Naive B cell (primary cell): Measurements from ENCODE around the gene SRRD. TPM values are rescaled to one million over a fixed set of nuclear protein-coding genes. Genes with fewer than 3 reads are reported as not detected.
"Not testable (repeated sequence)": the region's sequence is repeated elsewhere in the genome, so short reads cannot be mapped to it uniquely, and the experiment has no call there.

Experiments
- ATAC-seq, 2 donors: fragments of 150-1000 bp; cut with Tn5 transposase; 2 replicates each; pipeline ENCODE4 v1.10.0; 2021; ENCODE audit warnings: low read depth in 2 of 2, mild to moderate bottlenecking in 2 of 2, moderate library complexity in 2 of 2
- DNase-seq: peaks from one replicate; pipeline ENCODE4 v3.0.0; 2022
- H3K27ac Mint-ChIP-seq, 6 donors: one replicate each; pipeline ENCODE4 v1.8.0; 2020 to 2022; ENCODE audit warnings: mild to moderate bottlenecking in 6 of 6, mixed read lengths in 6 of 6, moderate library complexity in 5 of 6, inconsistent platforms in 2 of 6
- H3K27me3 Mint-ChIP-seq, 3 donors: one replicate each; pipeline ENCODE4 v1.8.0; 2021 to 2022; ENCODE audit warnings: mixed read lengths in 3 of 3, mild to moderate bottlenecking in 1 of 3
- H3K36me3 Mint-ChIP-seq, 2 donors: one replicate each; pipeline ENCODE4 v1.8.0; 2020 to 2022; ENCODE audit warnings: mixed read lengths in 2 of 2, inconsistent platforms in 1 of 2, mild to moderate bottlenecking in 1 of 2
- H3K4me1 Mint-ChIP-seq, 3 donors: one replicate each; pipeline ENCODE4 v1.8.0; 2020 to 2022; ENCODE audit warnings: mixed read lengths in 3 of 3, inconsistent platforms in 1 of 3, mild to moderate bottlenecking in 1 of 3, moderate library complexity in 1 of 3
- H3K4me3 Mint-ChIP-seq, 8 donors: one replicate each; pipeline ENCODE4 v1.8.0; 2020 to 2022; ENCODE audit warnings: mild to moderate bottlenecking in 8 of 8, mixed read lengths in 8 of 8, moderate library complexity in 8 of 8, inconsistent platforms in 2 of 8
- H3K9me3 Mint-ChIP-seq, 7 donors: one replicate each; pipeline ENCODE4 v1.8.0; 2020 to 2022; ENCODE audit warnings: mixed read lengths in 7 of 7, mild to moderate bottlenecking in 5 of 7, inconsistent platforms in 2 of 7, moderate library complexity in 1 of 7
- polyA plus RNA-seq, 6 donors: library from polyadenylated mRNA; unstranded; fragments of 300-500 nt; fragmentation: Illumina TruSeq; gene quantifications; one replicate each; pipeline ENCODE4 v1.2.3, GENCODE V29; 2021; ENCODE audit warnings: low read depth in 6 of 6

The SRRD gene
- polyA plus RNA-seq, 6 donors from 2014 or later = 17.5 to 28.3 (median 22.7) TPM

DNA sequence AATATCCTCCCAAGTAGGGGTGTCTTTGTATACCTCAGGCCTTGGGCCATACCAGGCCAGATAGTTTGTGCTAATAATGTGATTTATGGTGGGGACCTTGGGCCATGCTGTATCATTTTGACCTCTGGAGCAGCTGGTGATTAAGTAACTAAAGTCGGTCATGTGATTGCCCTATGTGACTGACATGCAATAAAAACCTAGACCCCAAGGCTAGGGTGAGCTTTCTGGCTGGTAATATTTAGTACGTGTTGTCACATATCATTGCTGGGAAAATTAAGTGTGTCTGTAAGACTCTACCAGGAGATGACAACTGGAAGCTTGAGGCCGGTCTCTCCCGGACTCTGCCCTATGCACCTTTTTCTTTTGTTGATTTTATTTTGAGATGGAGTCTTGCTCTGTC lies 41.2 kb downstream of the SRRD start:
- peak overlapping the region in 2 of 6 donors; percentile 39 to 59 for H3K27ac Mint-ChIP-seq
- no peak for ATAC-seq
- peaks cover 0 to 12% of the 10 kb centered on the region in 2 donors for H3K36me3 Mint-ChIP-seq
- peaks cover 4 to 11% (median 6%) of the 10 kb centered on the region in 3 donors for H3K4me1 Mint-ChIP-seq
- no peak overlapping the region for H3K4me3 Mint-ChIP-seq
- no peak for DNase-seq
- no peaks in the 10 kb centered on the region for H3K9me3 Mint-ChIP-seq
- H3K27me3 Mint-ChIP-seq = no peaks in the 10 kb centered on the region

- no peaks in the 10 kb centered on the region for H3K9me3 Mint-ChIP-seq
- DNase-seq = no peak
- ATAC-seq = no peak
- H3K27me3 Mint-ChIP-seq = no peaks in the 10 kb centered on the region
- H3K4me1 Mint-ChIP-seq = peaks cover 4 to 11% (median 6%) of the 10 kb centered on the region in 3 donors
- peak overlapping the region in 2 of 6 donors; percentile 36 to 68 for H3K27ac Mint-ChIP-seq
- H3K36me3 Mint-ChIP-seq = peaks cover 0 to 13% of the 10 kb centered on the region in 2 donors
- H3K4me3 Mint-ChIP-seq = no peak overlapping the region
Measured at GRCh38 chr22:26525946-26526564, 42.4 kb downstream of the SRRD start.

GRCh38 chr22:26527167-26527566 lies 43.5 kb downstream of the SRRD start:
- Mint-ChIP-seq H3K36me3 (peaks cover 0 to 22% of the 10 kb centered on the region in 2 donors), H3K4me3 (no peak overlapping the region), H3K27ac (peak overlapping the region in 1 of 6 donors; percentile 79)

DNA sequence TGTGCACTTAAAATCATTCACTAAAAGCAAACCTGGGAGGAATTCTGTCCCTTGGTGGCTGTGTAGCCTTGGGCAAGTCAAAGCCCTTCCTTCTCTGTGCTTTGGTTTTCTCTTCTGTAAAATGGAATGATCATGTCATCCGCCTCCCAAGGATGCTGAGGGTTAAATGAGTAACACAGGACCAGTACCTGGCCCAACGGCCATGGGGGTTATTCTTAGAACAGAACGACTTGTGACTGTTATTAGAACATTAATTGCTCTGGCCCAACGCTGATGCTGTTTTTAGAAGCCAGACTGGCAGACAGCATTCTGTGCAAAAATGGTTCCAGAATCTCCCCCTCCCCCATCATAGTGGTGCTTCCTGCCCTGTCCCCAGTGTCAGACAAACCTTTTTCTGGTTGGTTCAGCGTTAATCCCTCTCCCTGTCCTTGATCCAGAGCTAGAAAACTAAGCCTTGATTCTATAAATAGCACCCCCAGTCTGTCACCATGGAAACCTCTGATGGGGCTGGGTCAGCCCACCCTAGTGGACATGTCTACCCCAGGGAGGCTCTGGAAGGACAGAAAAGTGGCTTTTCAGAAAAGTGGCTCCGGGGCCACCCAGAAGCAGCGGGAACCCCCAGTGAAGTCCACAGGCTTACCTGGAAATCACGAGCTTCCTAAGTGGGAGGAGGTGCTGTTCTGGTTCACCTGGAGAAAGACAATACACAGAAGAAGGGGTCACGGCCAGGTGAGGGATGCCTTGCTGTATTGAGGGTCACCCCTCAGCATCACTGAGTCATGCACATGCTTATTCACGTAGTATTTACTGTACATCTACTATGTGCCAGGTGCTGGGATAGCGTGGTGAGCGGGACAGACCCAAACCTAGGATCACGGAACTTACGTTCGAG lies 44.1 kb downstream of the SRRD start:
- H3K4me3 Mint-ChIP-seq = no peak overlapping the region
- peaks cover 9 to 18% (median 11%) of the 10 kb centered on the region in 3 donors for H3K4me1 Mint-ChIP-seq
- no peaks in the 10 kb centered on the region for H3K27me3 Mint-ChIP-seq
- ATAC-seq (no peak), DNase-seq (no peak)
- peak overlapping the region in 1 of 6 donors; percentile 65 for H3K27ac Mint-ChIP-seq
- H3K36me3 Mint-ChIP-seq = peaks cover 0 to 25% of the 10 kb centered on the region in 2 donors
- H3K9me3 Mint-ChIP-seq = no peaks in the 10 kb centered on the region

More at GRCh38 chr22:26527167-26527566, 43.5 kb downstream of the SRRD start:
- ATAC-seq (no peak), DNase-seq (no peak)
- Mint-ChIP-seq H3K4me1 (peaks cover 4 to 12% (median 6%) of the 10 kb centered on the region in 3 donors), H3K27me3 (no peaks in the 10 kb centered on the region), H3K9me3 (no peaks in the 10 kb centered on the region)

DNA sequence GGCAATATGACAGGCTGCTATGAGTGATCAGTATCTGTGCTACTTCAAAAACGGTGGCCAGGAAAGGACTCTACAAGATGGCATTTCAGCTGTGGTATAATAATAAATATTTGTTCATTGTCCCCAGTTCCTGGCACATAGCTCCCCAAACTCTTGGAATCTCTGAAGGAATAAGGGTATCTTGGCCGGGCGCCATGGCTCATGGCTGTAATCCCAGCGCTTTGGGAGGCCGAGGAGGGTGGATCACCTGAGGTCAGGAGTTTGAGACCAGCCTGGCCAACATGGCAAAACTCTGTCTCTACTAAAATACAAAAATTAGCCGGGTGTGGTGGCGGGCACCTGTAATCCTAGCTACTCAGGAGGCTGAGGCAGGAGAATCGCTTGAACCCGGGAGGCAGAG lies 44.8 kb downstream of the SRRD start:
- ATAC-seq, H3K4me3 Mint-ChIP-seq, H3K27me3 Mint-ChIP-seq, H3K27ac Mint-ChIP-seq, H3K9me3 Mint-ChIP-seq, DNase-seq: not testable (repeated sequence)
- Mint-ChIP-seq H3K36me3 (peaks cover 0 to 27% of the 10 kb centered on the region in 2 donors), H3K4me1 (peaks cover 11 to 24% (median 17%) of the 10 kb centered on the region in 3 donors)

GRCh38 chr22:26529345-26529744 lies 45.7 kb downstream of the SRRD start:
- peaks cover 14 to 22% (median 20%) of the 10 kb centered on the region in 3 donors for H3K4me1 Mint-ChIP-seq
- ATAC-seq (no peak), DNase-seq (no peak)
- no peaks in the 10 kb centered on the region for H3K9me3 Mint-ChIP-seq
- no peak overlapping the region for H3K4me3 Mint-ChIP-seq
- H3K27ac Mint-ChIP-seq = no peak overlapping the region
- H3K27me3 Mint-ChIP-seq = no peaks in the 10 kb centered on the region
- peaks cover 0 to 27% of the 10 kb centered on the region in 2 donors for H3K36me3 Mint-ChIP-seq

DNA sequence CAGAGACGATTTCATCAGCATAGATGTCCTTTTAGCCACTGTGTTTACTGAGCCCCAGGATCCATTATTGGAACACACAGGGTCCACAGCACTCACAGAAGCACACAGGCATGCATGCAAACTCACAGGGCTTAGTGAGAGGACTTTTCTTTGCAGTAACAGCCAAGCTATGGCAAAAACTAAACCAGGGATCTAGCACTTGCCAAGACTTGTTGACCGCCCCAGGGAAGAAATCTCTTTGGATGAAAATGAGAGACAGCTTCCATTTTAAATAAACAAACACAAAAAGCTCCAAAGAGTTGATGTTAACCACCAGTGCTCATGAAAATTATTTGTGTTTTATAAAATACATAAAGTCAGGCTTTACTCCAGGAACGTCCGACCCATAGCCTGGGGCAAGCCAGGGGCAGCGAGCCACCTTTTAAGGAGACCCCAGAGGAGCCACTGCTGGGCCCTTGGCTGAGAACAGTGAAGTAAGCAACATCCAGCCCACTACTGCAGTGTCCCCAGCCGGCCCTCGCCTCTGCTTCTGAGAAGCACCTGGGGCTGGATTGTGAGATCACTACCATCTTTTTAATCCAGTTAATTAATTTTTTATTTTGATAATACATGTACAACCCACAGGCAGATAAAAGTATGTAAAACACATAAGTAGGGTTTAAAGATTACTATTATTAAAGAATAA lies 50.6 kb downstream of the SRRD start:
- ATAC-seq (no peak), DNase-seq (no peak)
- H3K36me3 Mint-ChIP-seq = peaks cover 10 to 26% of the 10 kb centered on the region in 2 donors
- H3K4me3 Mint-ChIP-seq = peak overlapping the region in 7 of 8 donors; percentile 29 to 82 (median 59)
- no peaks in the 10 kb centered on the region for H3K27me3 Mint-ChIP-seq
- peaks cover 0 to 6% (median 0%) of the 10 kb centered on the region in 7 donors for H3K9me3 Mint-ChIP-seq
- H3K27ac Mint-ChIP-seq = peak overlapping the region in 5 of 6 donors; percentile 32 to 97 (median 91)
- H3K4me1 Mint-ChIP-seq = peaks cover 34 to 53% (median 45%) of the 10 kb centered on the region in 3 donors

GRCh38 chr22:26534874-26535602 lies 51.4 kb downstream of the SRRD start:
- peaks cover 34 to 53% (median 45%) of the 10 kb centered on the region in 3 donors for H3K4me1 Mint-ChIP-seq
- H3K27ac Mint-ChIP-seq = peak overlapping the region; percentile 91 to 97 (median 95)
- H3K4me3 Mint-ChIP-seq = peak overlapping the region; percentile 59 to 89 (median 82)
- H3K27me3 Mint-ChIP-seq = no peaks in the 10 kb centered on the region
- H3K9me3 Mint-ChIP-seq = peaks cover 0 to 6% (median 0%) of the 10 kb centered on the region in 7 donors
- ATAC-seq (peak; percentile 73 to 74), DNase-seq (peak; percentile 40)
- H3K36me3 Mint-ChIP-seq = peaks cover 10 to 26% of the 10 kb centered on the region in 2 donors

DNA sequence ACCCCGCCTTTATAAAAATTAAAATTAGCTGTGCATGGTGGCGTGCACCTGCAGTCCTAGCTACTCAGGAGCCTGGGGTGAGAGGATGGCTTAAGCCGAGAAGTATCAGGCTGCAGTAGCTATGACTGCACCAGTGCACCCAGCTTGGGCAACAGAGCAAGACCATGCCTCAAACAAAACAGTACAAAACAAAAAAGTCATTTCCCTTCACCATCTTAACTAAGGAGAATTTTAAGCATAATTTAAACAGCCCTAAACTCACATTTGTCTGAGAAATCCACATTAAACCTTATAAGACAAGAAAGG lies 51.9 kb downstream of the SRRD start:
- ATAC-seq (peak; percentile 84 to 90), DNase-seq (peak; percentile 43)
- peaks cover 34 to 53% (median 45%) of the 10 kb centered on the region in 3 donors for H3K4me1 Mint-ChIP-seq
- H3K27me3 Mint-ChIP-seq = no peaks in the 10 kb centered on the region
- peak overlapping the region; percentile 59 to 89 (median 82) for H3K4me3 Mint-ChIP-seq
- peak overlapping the region; percentile 91 to 97 (median 95) for H3K27ac Mint-ChIP-seq
- peaks cover 0 to 6% (median 0%) of the 10 kb centered on the region in 7 donors for H3K9me3 Mint-ChIP-seq
- peaks cover 14 to 26% of the 10 kb centered on the region in 2 donors for H3K36me3 Mint-ChIP-seq

GRCh38 chr22:26536056-26536761 lies 52.5 kb downstream of the SRRD start:
- DNase-seq (peak; percentile 10), ATAC-seq (peak in 1 of 2 donors; percentile 9)
- H3K36me3 Mint-ChIP-seq = peaks cover 17 to 23% of the 10 kb centered on the region in 2 donors
- peak overlapping the region; percentile 91 to 97 (median 95) for H3K27ac Mint-ChIP-seq
- H3K9me3 Mint-ChIP-seq = peaks cover 0 to 6% (median 0%) of the 10 kb centered on the region in 7 donors
- no peaks in the 10 kb centered on the region for H3K27me3 Mint-ChIP-seq
- peak overlapping the region in 7 of 8 donors; percentile 22 to 89 (median 82) for H3K4me3 Mint-ChIP-seq
- peaks cover 34 to 53% (median 45%) of the 10 kb centered on the region in 3 donors for H3K4me1 Mint-ChIP-seq

- H3K4me3 Mint-ChIP-seq = peak overlapping the region in 1 of 8 donors; percentile 35
- peaks cover 34 to 53% (median 45%) of the 10 kb centered on the region in 3 donors for H3K4me1 Mint-ChIP-seq
- H3K36me3 Mint-ChIP-seq = peaks cover 17 to 18% of the 10 kb centered on the region in 2 donors
- no peak for ATAC-seq
- no peaks in the 10 kb centered on the region for H3K27me3 Mint-ChIP-seq
- peak overlapping the region; percentile 10 to 97 (median 80) for H3K27ac Mint-ChIP-seq
- H3K9me3 Mint-ChIP-seq = peaks cover 0 to 6% (median 0%) of the 10 kb centered on the region in 7 donors
- DNase-seq = no peak
Measured at GRCh38 chr22:26536762-26537134, 53.1 kb downstream of the SRRD start.

DNA sequence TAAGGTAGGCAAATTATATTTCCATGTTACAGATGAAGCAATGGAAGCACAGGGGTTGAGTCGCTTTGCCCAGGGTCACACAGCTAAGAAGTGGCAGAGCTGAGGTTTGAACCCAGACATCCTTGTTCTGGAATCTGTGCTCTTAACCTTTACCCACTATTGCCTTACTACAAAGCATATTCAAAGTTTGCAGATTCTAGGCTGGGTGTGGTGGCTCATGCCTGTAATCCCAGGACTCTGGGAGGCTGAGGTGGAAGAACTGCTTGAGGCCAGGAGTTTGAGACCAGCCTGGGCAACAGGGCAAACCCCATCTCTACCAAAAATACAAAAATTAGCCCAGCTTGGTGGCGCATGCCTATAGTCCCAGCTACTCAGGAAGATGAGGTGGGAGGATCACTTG lies 56.4 kb downstream of the SRRD start:
- H3K36me3 Mint-ChIP-seq = peaks cover 10 to 17% of the 10 kb centered on the region in 2 donors
- H3K4me3 Mint-ChIP-seq = peak overlapping the region in 1 of 8 donors; percentile 66

More for the DNA sequence above, 56.4 kb downstream of the SRRD start:
- DNase-seq (no peak), ATAC-seq (no peak)
- peaks cover 26 to 45% (median 39%) of the 10 kb centered on the region in 3 donors for H3K4me1 Mint-ChIP-seq
- H3K27ac Mint-ChIP-seq = peak overlapping the region in 1 of 6 donors; percentile 15
- H3K9me3 Mint-ChIP-seq = peaks cover 0 to 6% (median 0%) of the 10 kb centered on the region in 7 donors
- no peaks in the 10 kb centered on the region for H3K27me3 Mint-ChIP-seq
